ENCODE measurements around the gene MYBPH. TPM values are rescaled to one million over a fixed set of nuclear protein-coding genes. Genes with fewer than 3 reads are reported as not detected.

The MYBPH gene
- total and polyA plus RNA-seq, 2 of the 13 experiments (the other 11 are each of a cell fraction or from before 2014, with no cell fraction given), result not detected

DNA sequence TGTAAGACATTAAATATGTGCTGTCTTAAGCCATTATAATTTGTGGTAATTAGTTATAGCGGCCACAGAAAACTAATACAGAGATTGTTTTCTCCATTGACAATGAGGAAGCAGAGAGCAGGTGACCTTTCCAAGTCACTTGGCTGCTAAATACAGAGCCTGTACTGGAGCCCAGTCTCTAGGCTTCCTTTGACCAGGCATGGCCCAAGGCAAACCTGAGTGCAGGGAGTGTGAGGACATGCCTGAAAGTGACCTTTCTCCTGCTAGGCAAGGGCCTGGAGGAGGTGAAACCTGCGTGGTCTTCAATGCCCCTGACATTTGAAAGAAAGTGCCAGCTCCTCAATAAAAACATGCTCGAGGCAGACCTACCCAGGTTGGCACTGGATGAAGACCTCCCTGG lies 23.4 kb upstream of the MYBPH start:
- peaks cover 0 to 7% of the 10 kb centered on the region in 2 experiments; a peak in 1 of 5 replicates for H3K27me3 ChIP-seq (ENCODE audit: control insufficient read depth in 1 of 2, insufficient read depth in 2 of 2, low read length in 2 of 2)
- in situ Hi-C loops (cut with HindIII; ENCODE audit: extremely low pct_ligation_motif_present, low pct_unique_long_range_greater_than_20kb), result no loop called here
- BruUV-seq (replicated peaks), result no TSS peak
- H2AFZ ChIP-seq (ENCODE audit: low read length), result no peak overlapping the region
- H3K9ac ChIP-seq (ENCODE audit: insufficient read depth, low read depth, low read length), result no peak overlapping the region
- H4K20me1 ChIP-seq (ENCODE audit: insufficient read depth, low read length), result no peaks in the 10 kb centered on the region
- no peak overlapping the region for H3K27ac ChIP-seq (ENCODE audit: extremely low read length, insufficient read depth, low read length)
- ATAC-seq (no peak), DNase-seq (ENCODE audit: low spot score) (no peak), FAIRE-seq (no peak)
- 43% methylated on average over 3 of the region's 3 CpGs for WGBS (ENCODE audit: low lambda C conversion rate)
- no peak for TF ChIP-seq MTF2 (CRISPR knock-in tag; IDR thresholded peaks at IDR 0.05; ENCODE audit: borderline replicate concordance)
- TF ChIP-seq ZNF280B (CRISPR knock-in tag; IDR thresholded peaks at IDR 0.05; ENCODE audit: borderline replicate concordance), result no peak
- no peak for TF ChIP-seq ZNF556 (CRISPR knock-in tag; IDR thresholded peaks at IDR 0.05; ENCODE audit: borderline replicate concordance)
- TF ChIP-seq MAZ (IDR thresholded peaks at IDR 0.05; ENCODE audit: borderline replicate concordance, low read depth, low read length), result no peak
- TF ChIP-seq MAZ (CRISPR knock-in tag; IDR thresholded peaks at IDR 0.05; ENCODE audit: low read depth), result no peak
- TF ChIP-seq NFIC (IDR thresholded peaks at IDR 0.05; ENCODE audit: low read length), result no peak
- TF ChIP-seq, protein P1, sequence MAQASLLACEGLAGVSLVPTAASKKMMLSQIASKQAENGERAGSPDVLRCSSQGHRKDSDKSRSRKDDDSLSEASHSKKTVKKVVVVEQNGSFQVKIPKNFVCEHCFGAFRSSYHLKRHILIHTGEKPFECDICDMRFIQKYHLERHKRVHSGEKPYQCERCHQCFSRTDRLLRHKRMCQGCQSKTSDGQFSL (CRISPR knock-in tag; IDR thresholded peaks at IDR 0.05), result no peak
- TF ChIP-seq ZNF746 (CRISPR knock-in tag; IDR thresholded peaks at IDR 0.05), result no peak
- no peak for TF ChIP-seq MXD4 (CRISPR knock-in tag; IDR thresholded peaks at IDR 0.05)
- no peak for TF ChIP-seq ZNF672 (CRISPR knock-in tag; IDR thresholded peaks at IDR 0.05)
- TF ChIP-seq CTCF (CRISPR knock-in tag; IDR thresholded peaks at IDR 0.05), result no peak
- TF ChIP-seq IRF9 (CRISPR knock-in tag; IDR thresholded peaks at IDR 0.05; ENCODE audit: borderline replicate concordance), result no peak
- TF ChIP-seq, protein P2, sequence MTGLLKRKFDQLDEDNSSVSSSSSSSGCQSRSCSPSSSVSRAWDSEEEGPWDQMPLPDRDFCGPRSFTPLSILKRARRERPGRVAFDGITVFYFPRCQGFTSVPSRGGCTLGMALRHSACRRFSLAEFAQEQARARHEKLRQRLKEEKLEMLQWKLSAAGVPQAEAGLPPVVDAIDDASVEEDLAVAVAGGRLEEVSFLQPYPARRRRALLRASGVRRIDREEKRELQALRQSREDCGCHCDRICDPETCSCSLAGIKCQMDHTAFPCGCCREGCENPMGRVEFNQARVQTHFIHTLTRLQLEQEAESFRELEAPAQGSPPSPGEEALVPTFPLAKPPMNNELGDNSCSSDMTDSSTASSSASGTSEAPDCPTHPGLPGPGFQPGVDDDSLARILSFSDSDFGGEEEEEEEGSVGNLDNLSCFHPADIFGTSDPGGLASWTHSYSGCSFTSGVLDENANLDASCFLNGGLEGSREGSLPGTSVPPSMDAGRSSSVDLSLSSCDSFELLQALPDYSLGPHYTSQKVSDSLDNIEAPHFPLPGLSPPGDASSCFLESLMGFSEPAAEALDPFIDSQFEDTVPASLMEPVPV (CRISPR knock-in tag; IDR thresholded peaks at IDR 0.05), result no peak
- TF ChIP-seq MEIS1 (CRISPR knock-in tag; IDR thresholded peaks at IDR 0.05; ENCODE audit: borderline replicate concordance), result no peak
- no peak for TF ChIP-seq MTERF4 (CRISPR knock-in tag; IDR thresholded peaks at IDR 0.05)
- TF ChIP-seq TFAP4 (IDR thresholded peaks at IDR 0.05; ENCODE audit: borderline replicate concordance, low read depth), result no peak
- no peaks in the 10 kb centered on the region for H3K79me2 ChIP-seq (ENCODE audit: insufficient read depth, low read length)
- H3K4me2 ChIP-seq (ENCODE audit: low read depth, low read length), result no peak overlapping the region
- ChIA-PET POLR2A (no interaction called here), CTCF (ENCODE audit: low intra/inter-chr PET ratio, low total read pairs) (no interaction called here)
- intact Hi-C loops (cut with micrococcal nuclease; ENCODE audit: unreplicated experiment), result no loop called here
- H3K36me3 ChIP-seq (replicated peaks in 1 of 2; ENCODE audit: control insufficient read depth in 1 of 2, insufficient read depth in 2 of 2, low read length in 2 of 2), result no peaks in the 10 kb centered on the region
- H3K9me3 ChIP-seq (ENCODE audit: low read length), result no peaks in the 10 kb centered on the region
- H3K4me1 ChIP-seq (ENCODE audit: insufficient read depth, low read length), result peaks cover 13% of the 10 kb centered on the region
- no peak overlapping the region for H3K4me3 ChIP-seq (replicated peaks in 1 of 3; ENCODE audit: insufficient read depth in 1 of 3, low read depth in 2 of 3, low read length in 3 of 3)

Data from HepG2 (cell line).